ENCODE measurements around the gene IL27RA.
"Not testable (repeated sequence)": the region's sequence is repeated elsewhere in the genome, so short reads cannot be mapped to it uniquely, and the experiment has no call there.

Gene IL27RA

GRCh38 chr19:13999085-13999484, 32.5 kb upstream of the IL27RA start:
- no peak for DNase-seq (ENCODE audit: low spot score)

GRCh38 chr19:14000691-14001375, 30.7 kb upstream of the IL27RA start:
- no peak for DNase-seq (ENCODE audit: low spot score)

GRCh38 chr19:14002571-14003250, 28.9 kb upstream of the IL27RA start:
- DNase-seq (ENCODE audit: low spot score), result no peak

GRCh38 chr19:14003251-14004055, 28.1 kb upstream of the IL27RA start:
- no peak for DNase-seq (ENCODE audit: low spot score)

- DNase-seq (ENCODE audit: low spot score), result no peak
Observed at GRCh38 chr19:14004619-14005348, 26.8 kb upstream of the IL27RA start.

- peak; percentile 89 for DNase-seq (ENCODE audit: low spot score)
Observed at GRCh38 chr19:14005349-14006084, 26.0 kb upstream of the IL27RA start.

GRCh38 chr19:14006085-14006765, 25.3 kb upstream of the IL27RA start, which contains the start of gene RFX1:
RFX1 (minus strand) TSS chr19:14006320; CDS start chr19:13993843, 12,477 bp downstream.
- peak; percentile 93 for DNase-seq (ENCODE audit: low spot score)

- no peak for DNase-seq (ENCODE audit: low spot score)
Observed at GRCh38 chr19:14006766-14007562, 24.6 kb upstream of the IL27RA start.

GRCh38 chr19:14012378-14012915, 19.1 kb upstream of the IL27RA start:
- DNase-seq (ENCODE audit: low spot score), result no peak

GRCh38 chr19:14015524-14016035, 16.0 kb upstream of the IL27RA start:
- no peak for DNase-seq (ENCODE audit: low spot score)

- DNase-seq (ENCODE audit: low spot score), result no peak
Observed at GRCh38 chr19:14019100-14019499, 12.5 kb upstream of the IL27RA start.

- not testable (repeated sequence) for DNase-seq (ENCODE audit: low spot score)
Observed at GRCh38 chr19:14019739-14020138, 11.8 kb upstream of the IL27RA start.

GRCh38 chr19:14021474-14021873, 10.1 kb upstream of the IL27RA start:
- no peak for DNase-seq (ENCODE audit: low spot score)

- no peak for DNase-seq (ENCODE audit: low spot score)
Observed at GRCh38 chr19:14022469-14022868, 9.1 kb upstream of the IL27RA start.

GRCh38 chr19:14023404-14024235, 7.9 kb upstream of the IL27RA start:
- no peak for DNase-seq (ENCODE audit: low spot score)

- DNase-seq (ENCODE audit: low spot score), result not testable (repeated sequence)
Observed at GRCh38 chr19:14026652-14027192, 4.8 kb upstream of the IL27RA start.

GRCh38 chr19:14027856-14028450, 3.6 kb upstream of the IL27RA start, which contains the start of gene RLN3:
RLN3 (plus strand) TSS chr19:14028148; CDS start chr19:14028205, 57 bp downstream.
- DNase-seq (ENCODE audit: low spot score), result no peak

GRCh38 chr19:14028901-14029300, 2.7 kb upstream of the IL27RA start:
- no peak for DNase-seq (ENCODE audit: low spot score)
